ENCODE results near the gene MCTP2.

The MCTP2 gene

DNA sequence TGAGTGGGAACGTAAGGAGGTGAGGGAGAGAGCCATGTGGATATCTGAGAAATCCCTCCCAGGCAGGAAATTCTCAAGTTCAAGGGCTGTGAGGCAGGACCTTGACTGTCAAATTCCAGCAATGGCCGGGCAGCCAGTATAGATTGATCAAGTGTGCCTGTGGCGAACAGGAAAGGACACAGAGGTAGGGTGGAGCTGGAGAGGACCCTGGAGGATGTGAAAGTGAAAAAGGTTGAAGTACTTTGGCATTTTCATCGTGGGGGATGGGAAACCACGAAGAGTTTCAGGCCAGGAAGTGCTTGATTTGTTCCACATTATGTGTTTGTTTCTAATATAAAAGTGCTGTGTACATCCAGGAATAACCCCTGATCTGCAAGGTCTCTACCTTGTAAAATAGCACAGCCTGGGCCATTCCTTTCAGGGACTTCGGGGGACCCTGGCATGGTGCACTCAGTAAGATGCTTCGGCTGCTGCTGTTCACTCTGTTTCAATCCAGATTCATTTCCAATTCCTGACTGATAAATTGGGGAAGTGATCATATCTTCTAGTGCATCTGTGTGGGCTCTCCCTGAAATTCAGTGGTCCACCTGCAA is 156.6 kb downstream of the MCTP2 start:
- DNase-seq (ENCODE audit: low read depth in 2 of 2) = no peak

DNA sequence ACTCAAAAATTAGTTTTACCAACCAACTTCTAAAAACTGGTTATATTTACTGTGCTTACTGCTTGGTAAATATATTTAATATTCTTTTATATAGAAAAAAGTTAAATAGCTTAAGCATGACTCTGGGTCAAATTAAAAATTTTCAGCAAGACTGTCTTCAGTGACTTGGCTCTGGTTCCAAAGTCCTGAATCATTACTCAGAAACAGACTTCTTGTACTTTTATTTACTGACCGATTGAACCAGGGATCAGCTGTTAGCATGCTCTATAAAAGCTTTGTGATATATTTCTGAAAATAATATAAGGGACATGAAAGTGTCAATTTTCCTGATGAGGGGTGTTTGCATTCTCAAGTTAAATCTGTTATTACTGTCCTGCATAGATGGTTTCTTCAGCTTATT is 164.3 kb downstream of the MCTP2 start:
- DNase-seq (ENCODE audit: low read depth in 2 of 2) = no peak

GRCh38 chr15:94397337-94397736 is 166.0 kb downstream of the MCTP2 start:
- no peak for DNase-seq (ENCODE audit: low read depth in 2 of 2)

- DNase-seq (ENCODE audit: low read depth in 2 of 2) = no peak
These were observed 166.6 kb downstream of the MCTP2 start for GRCh38 chr15:94398001-94398400.

- no peak for DNase-seq (ENCODE audit: low read depth in 2 of 2)
These were observed 169.4 kb downstream of the MCTP2 start for GRCh38 chr15:94400526-94401298.

DNA sequence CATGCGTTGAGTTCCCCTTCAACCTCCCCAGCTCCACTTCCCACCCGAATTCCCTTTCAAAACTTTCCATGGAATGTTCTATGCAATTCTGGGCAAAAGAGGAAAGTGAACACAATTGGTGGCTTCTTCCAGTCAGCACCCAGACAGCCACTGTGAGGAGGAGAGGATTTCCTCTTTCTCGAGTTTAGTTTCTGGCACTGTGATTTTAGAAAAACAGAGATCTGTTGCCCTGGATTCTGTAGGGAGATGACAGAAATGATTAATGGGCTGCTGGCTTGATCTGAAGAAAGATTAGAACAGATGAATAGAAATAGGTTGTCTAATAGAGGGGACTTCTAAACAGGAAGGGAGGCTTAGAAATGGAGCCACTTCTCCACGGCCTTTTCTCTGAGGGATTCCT is 172.0 kb downstream of the MCTP2 start:
- no peak for DNase-seq (ENCODE audit: low read depth in 2 of 2)

GRCh38 chr15:94404733-94405283 is 173.4 kb downstream of the MCTP2 start:
- DNase-seq (ENCODE audit: low read depth in 2 of 2) = no peak

GRCh38 chr15:94411285-94411684 is 179.9 kb downstream of the MCTP2 start:
- no peak for DNase-seq (ENCODE audit: low read depth in 2 of 2)

DNA sequence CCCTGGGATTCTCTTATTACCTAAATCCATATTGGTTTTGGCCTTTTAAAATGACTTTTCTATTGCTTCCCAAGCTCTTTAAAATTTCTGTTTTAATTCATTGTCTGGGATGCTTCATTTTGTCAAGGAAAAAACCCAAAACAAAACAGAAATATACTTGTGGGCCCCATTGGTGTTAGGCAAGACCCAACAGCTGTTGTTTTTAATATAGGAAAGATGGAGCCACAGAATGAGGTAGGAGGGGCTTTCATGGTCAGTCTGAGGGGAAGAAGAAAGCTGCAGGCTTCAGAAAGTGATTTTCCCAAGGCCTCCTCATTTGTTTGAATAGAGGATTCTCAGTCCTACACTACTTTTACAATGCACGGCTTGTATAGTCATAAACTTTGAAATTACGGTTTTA is 180.5 kb downstream of the MCTP2 start:
- no peak for DNase-seq (ENCODE audit: low read depth in 2 of 2)

DNA sequence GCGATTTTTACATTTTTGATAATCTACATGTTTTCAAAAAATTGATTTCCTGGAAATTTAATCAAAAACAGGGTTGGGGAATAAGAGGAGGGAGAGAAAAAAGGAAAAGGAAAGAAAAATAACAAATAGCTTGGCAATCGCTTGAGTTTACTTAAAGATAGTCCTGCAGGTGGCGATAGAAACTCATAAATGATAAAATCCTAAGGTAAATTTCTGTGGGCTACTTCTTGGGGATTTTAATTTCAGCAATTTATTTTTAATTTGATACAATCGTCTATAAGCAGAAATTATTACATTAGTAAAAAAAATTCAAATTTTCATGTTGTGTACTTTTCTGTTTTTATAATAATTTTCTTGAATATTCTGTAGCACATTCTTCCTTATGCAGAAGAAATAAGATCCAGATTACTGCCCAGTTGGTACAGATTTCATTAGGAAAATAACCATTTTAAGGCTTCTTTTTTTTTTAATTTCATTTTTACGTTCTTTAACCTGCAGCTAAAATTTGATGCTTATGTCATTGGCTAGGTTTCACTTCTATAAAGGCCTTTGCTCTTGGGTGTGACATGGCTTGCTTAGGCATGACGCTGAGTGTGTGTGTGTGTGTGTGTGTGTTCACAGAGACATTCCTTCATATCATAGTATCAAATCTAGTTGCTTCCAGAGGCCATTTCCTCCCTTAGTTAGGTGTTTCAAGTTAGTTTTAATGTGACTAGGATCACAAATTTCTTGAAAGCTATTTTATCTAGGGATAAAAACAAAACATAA is 181.8 kb downstream of the MCTP2 start:
- DNase-seq (ENCODE audit: low read depth in 2 of 2) = no peak

DNA sequence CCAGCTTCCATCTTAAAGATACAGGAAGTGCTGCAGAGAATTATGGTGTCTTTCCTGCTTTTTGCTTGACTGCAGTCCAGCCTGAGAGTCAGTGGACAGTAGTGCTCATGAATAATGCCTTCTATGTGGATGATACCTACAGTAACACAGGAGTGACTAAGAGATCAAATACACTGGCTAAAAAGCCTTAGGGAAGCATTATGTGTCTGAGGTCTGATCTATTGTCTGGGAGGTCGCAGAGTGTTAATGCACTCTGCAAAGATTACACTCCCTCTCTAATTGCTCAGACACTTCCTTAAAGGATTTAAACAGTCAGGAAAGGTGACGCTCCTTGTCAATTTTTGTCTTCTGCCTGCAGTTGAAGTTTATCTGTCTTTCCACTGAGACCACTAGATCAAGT is 183.6 kb downstream of the MCTP2 start:
- no peak for DNase-seq (ENCODE audit: low read depth in 2 of 2)

- no peak for DNase-seq (ENCODE audit: low read depth in 2 of 2)
These were observed 184.9 kb downstream of the MCTP2 start for GRCh38 chr15:94416267-94416666.

DNA sequence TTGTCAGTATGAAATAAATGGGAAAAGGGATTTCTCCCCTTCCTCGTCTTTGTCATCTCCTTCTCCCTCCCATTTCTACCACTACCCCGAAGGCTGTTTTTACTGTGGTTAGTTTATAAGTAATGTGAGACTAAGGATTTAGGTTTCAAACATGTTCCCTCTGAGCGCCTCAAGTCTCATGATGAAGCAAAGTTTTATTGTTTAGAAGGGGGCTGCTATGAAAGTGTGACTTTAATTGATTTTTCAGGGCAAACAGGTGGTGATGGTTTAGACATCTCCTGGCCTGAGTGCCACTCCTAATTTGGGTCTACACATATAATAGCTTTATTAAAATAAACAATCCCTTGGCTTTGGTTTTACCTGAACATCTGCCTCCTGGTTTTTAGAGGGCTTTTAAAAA is 185.5 kb downstream of the MCTP2 start:
- DNase-seq (ENCODE audit: low read depth in 2 of 2) = no peak

- DNase-seq (ENCODE audit: low read depth in 2 of 2) = no peak
These were observed 186.3 kb downstream of the MCTP2 start for GRCh38 chr15:94417501-94418293.

- no peak for DNase-seq (ENCODE audit: low read depth in 2 of 2)
These were observed 190.3 kb downstream of the MCTP2 start for GRCh38 chr15:94421706-94422105.

GRCh38 chr15:94432279-94432678 is 200.9 kb downstream of the MCTP2 start:
- no peak for DNase-seq (ENCODE audit: low read depth in 2 of 2)

DNA sequence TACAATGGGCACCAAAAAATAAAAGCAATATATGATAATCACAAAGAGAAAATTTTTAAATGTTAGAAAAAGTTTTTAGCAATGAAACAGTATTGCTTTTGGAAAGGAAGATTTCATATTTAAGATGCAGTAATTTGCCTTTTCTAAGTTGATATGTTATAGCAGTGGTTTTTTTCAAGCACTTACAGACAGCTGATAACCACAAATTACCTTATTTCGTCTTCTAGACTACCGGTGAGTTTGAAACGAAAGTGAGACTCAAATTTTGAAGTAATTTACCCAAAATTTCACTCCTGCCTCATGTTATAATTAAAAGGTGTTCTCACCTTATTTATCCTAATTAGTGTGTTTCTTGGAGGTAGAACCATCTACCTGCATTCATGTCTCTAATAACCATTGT is 207.8 kb downstream of the MCTP2 start:
- no peak for DNase-seq (ENCODE audit: low read depth in 2 of 2)

- no peak for DNase-seq (ENCODE audit: low read depth in 2 of 2)
These were observed 210.4 kb downstream of the MCTP2 start for GRCh38 chr15:94441760-94442159.

DNA sequence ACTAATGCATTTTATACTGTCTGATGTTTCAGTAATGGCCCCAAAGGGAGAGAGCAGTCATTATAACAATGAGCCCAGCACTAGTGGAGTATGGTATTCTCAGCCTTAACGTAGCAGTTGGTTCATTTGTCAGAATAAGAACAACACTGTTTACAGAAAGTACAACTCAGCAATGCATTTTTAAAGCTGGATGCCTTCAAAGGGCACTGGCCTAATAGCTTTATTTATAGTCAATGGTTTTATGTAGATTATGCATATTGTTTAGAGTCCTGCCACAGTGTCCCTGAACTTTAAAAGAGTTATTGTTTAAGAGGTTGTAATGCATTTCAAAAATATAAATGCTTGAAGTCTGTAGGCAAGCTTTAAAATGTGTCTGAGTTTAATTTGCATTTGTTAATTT is 211.1 kb downstream of the MCTP2 start:
- DNase-seq (ENCODE audit: low read depth in 2 of 2) = no peak

DNA sequence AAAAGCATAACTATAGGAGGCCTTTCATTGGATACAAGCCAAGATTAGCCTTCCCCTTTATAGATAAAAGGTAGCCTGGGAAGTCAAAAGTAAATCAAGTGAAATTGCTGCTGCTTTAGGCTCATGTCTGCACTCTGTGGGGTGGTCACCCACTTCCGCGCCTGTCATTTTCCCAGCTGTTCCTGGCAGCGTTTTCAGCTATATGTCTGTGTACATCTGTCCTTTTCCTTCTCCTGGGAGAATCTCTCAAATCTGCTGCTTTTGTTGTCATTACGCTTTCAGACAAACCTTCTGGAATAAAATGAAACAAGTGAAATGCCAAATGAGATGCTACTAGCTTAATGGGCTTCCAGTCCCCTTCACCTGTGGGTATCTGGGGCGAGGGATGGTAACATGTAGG is 211.8 kb downstream of the MCTP2 start:
- DNase-seq (ENCODE audit: low read depth in 2 of 2) = no peak

- no peak for DNase-seq (ENCODE audit: low read depth in 2 of 2)
These were observed 214.3 kb downstream of the MCTP2 start for GRCh38 chr15:94445566-94446160.

Data from stimulated activated CD8-positive, alpha-beta memory T cell treated with anti-CD3 and anti-CD28 coated beads, Interleukin-2, amount 100 ng/mL, for 48 hours (primary cell).